Measurements from ENCODE around the gene TMIGD1. TPM values are rescaled to one million over a fixed set of nuclear protein-coding genes. Genes with fewer than 3 reads are reported as not detected.
"Not testable (repeated sequence)": the region's sequence is repeated elsewhere in the genome, so short reads cannot be mapped to it uniquely, and the experiment has no call there.

The TMIGD1 gene
- total and polyA plus RNA-seq, 7 donors: 0.71 to 97.8 (median 61.1) TPM; not detected in 3

- H3K4me1 ChIP-seq: peaks cover 0 to 5% (median 3%) of the 10 kb centered on the region in 4 donors
- WGBS, 2 donors: 84 to 90% methylated on average over 4 of the region's 4 CpGs
- H3K9me3 ChIP-seq: no peaks in the 10 kb centered on the region
- DNase-seq: no peak
- no peaks in the 10 kb centered on the region for H3K27me3 ChIP-seq
- H3K36me3 ChIP-seq: no peaks in the 10 kb centered on the region
- H3K27ac ChIP-seq: peak overlapping the region in 2 of 4 donors; percentile 31 to 64
- intact Hi-C loops (cut with DNase I): no loop called here
- H3K4me3 ChIP-seq: no peak overlapping the region
- TF ChIP-seq CTCF (IDR thresholded peaks at IDR 0.05) (no peak), POLR2A (IDR thresholded peaks at IDR 0.05) (no peak), EP300 (IDR thresholded peaks at IDR 0.05) (no peak), POLR2AphosphoS5 (IDR thresholded peaks at IDR 0.05) (no peak)
Observed at GRCh38 chr17:30345527-30346075, 11.7 kb upstream of the TMIGD1 start.

- Histone ChIP-seq H3K4me3 (no peak overlapping the region), H3K4me1 (peaks cover 0 to 10% (median 9%) of the 10 kb centered on the region in 4 donors), H3K27me3 (no peaks in the 10 kb centered on the region), H3K36me3 (no peaks in the 10 kb centered on the region), H3K9me3 (no peaks in the 10 kb centered on the region), H3K27ac (peak overlapping the region in 2 of 4 donors; percentile 31 to 64)
- intact Hi-C loops (cut with DNase I): no loop called here
- WGBS, 2 donors: 26 to 80% methylated on average over 2 of the region's 2 CpGs
- no peak for DNase-seq
- TF ChIP-seq POLR2A (IDR thresholded peaks at IDR 0.05) (no peak), EP300 (IDR thresholded peaks at IDR 0.05) (no peak), CTCF (IDR thresholded peaks at IDR 0.05) (no peak), POLR2AphosphoS5 (IDR thresholded peaks at IDR 0.05) (no peak)
Observed at GRCh38 chr17:30345089-30345433, 11.2 kb upstream of the TMIGD1 start.

- Histone ChIP-seq H3K27ac (peak overlapping the region in 3 of 4 donors; percentile 19 to 59 (median 31)), H3K4me3 (no peak overlapping the region), H3K27me3 (no peaks in the 10 kb centered on the region), H3K36me3 (no peaks in the 10 kb centered on the region), H3K4me1 (peaks cover 0 to 13% (median 10%) of the 10 kb centered on the region in 4 donors), H3K9me3 (no peaks in the 10 kb centered on the region)
- TF ChIP-seq EP300 (IDR thresholded peaks at IDR 0.05) (no peak), POLR2AphosphoS5 (IDR thresholded peaks at IDR 0.05) (peak in 1 of 4 donors; percentile 36), POLR2A (IDR thresholded peaks at IDR 0.05) (no peak), CTCF (IDR thresholded peaks at IDR 0.05) (no peak)
- intact Hi-C loops (cut with DNase I): no loop called here
- DNase-seq: no peak
- WGBS, 2 donors: 9 to 46% methylated on average over 9 of the region's 9 CpGs
Observed at GRCh38 chr17:30344283-30345088, 10.6 kb upstream of the TMIGD1 start.

- intact Hi-C loops (cut with DNase I): no loop called here
- no peak for DNase-seq
- Histone ChIP-seq H3K36me3 (no peaks in the 10 kb centered on the region), H3K27me3 (no peaks in the 10 kb centered on the region), H3K4me3 (no peak overlapping the region), H3K27ac (peak overlapping the region in 1 of 4 donors; percentile 59), H3K4me1 (peaks cover 0 to 13% (median 10%) of the 10 kb centered on the region in 4 donors), H3K9me3 (no peaks in the 10 kb centered on the region)
- 86 to 87% methylated on average over 4 of the region's 4 CpGs for WGBS, 2 donors
- TF ChIP-seq EP300 (IDR thresholded peaks at IDR 0.05) (no peak), POLR2AphosphoS5 (IDR thresholded peaks at IDR 0.05) (no peak), CTCF (IDR thresholded peaks at IDR 0.05) (no peak), POLR2A (IDR thresholded peaks at IDR 0.05) (no peak)
Observed at GRCh38 chr17:30343796-30344195, 9.9 kb upstream of the TMIGD1 start.

GRCh38 chr17:30343244-30343643 is 9.4 kb upstream of the TMIGD1 start:
- H3K36me3 ChIP-seq; H3K9me3 ChIP-seq; DNase-seq; H3K27me3 ChIP-seq; H3K4me3 ChIP-seq; intact Hi-C loops (cut with DNase I): not testable (repeated sequence)
- H3K4me1 ChIP-seq: peaks cover 0 to 13% (median 10%) of the 10 kb centered on the region in 4 donors
- 97% methylated on average over 3 of the region's 3 CpGs for WGBS, 2 donors
- peak overlapping the region in 1 of 4 donors; percentile 59 for H3K27ac ChIP-seq
